Liver (tissue), 9 donors: ENCODE results near the gene IL22RA1. TPM values are rescaled to one million over a fixed set of nuclear protein-coding genes. Genes with fewer than 3 reads are reported as not detected.

Experiments used
- DNase-seq: peaks from one replicate; pipeline ENCODE4 v3.0.0-alpha.2; 2017; ENCODE audit warnings: low spot score
- H3K27ac ChIP-seq, 2 donors: one replicate each; pipeline ENCODE4 v1.7.0; 2013; ENCODE audit warnings: inconsistent platforms in 2 of 2, low read length in 2 of 2, control low read depth in 1 of 2, low read depth in 1 of 2, mild to moderate bottlenecking in 1 of 2
- H3K27me3 ChIP-seq, 4 donors: one replicate each; pipeline versions ENCODE4 v1.6.1 to v1.7.0; 2013; ENCODE audit warnings: low read length in 3 of 4, inconsistent platforms in 1 of 4, mild to moderate bottlenecking in 1 of 4, moderate library complexity in 1 of 4; ENCODE audit not compliant: control insufficient read depth in 4 of 4, insufficient read depth in 4 of 4
- H3K36me3 ChIP-seq, 4 donors: one replicate each; pipeline versions ENCODE4 v1.6.1 to v1.7.0; 2013; ENCODE audit warnings: low read length in 3 of 4, mild to moderate bottlenecking in 3 of 4, low read depth in 1 of 4, moderate library complexity in 1 of 4; ENCODE audit not compliant: control insufficient read depth in 4 of 4, insufficient read depth in 3 of 4
- H3K4me1 ChIP-seq, 4 donors: one replicate each; pipeline versions ENCODE4 v1.6.1 to v1.7.0; 2013; ENCODE audit warnings: low read length in 3 of 4, mild to moderate bottlenecking in 3 of 4, moderate library complexity in 1 of 4; ENCODE audit not compliant: control insufficient read depth in 4 of 4, insufficient read depth in 4 of 4
- H3K4me3 ChIP-seq, 3 donors: one replicate each; pipeline versions ENCODE4 v1.6.1 to v1.7.0; 2013; ENCODE audit warnings: low read length in 3 of 3, control low read depth in 1 of 3, low read depth in 1 of 3, mild to moderate bottlenecking in 1 of 3
- H3K9ac ChIP-seq, 2 donors: one replicate each; pipeline ENCODE4 v1.7.0; 2013; ENCODE audit warnings: low read length in 2 of 2, mild to moderate bottlenecking in 2 of 2, moderate library complexity in 2 of 2, control low read depth in 1 of 2, low read depth in 1 of 2
- H3K9me3 ChIP-seq, 4 donors: one replicate each; pipeline versions ENCODE4 v1.6.1 to v1.7.0; 2013; ENCODE audit warnings: low read length in 3 of 4; ENCODE audit not compliant: control insufficient read depth in 4 of 4
- ATF3 ChIP-seq: IDR thresholded peaks from 2 replicates; pipeline ENCODE4 v1.6.1; 2016; ENCODE audit warnings: antibody characterized with exemption
- CTCF ChIP-seq: fragments of 150-350 bp; IDR thresholded peaks from 2 replicates; pipeline ENCODE4 v1.5.1; 2017; ENCODE audit warnings: improper control_type of control experiment, low read depth, low read length; ENCODE audit not compliant: missing input control
- EGR1 ChIP-seq, 2 donors: IDR thresholded peaks; 2 replicates each; pipeline ENCODE4 v1.6.1; 2016 to 2018; ENCODE audit warnings: antibody characterized with exemption in 2 of 2, low read depth in 2 of 2
- FOXA1 ChIP-seq: IDR thresholded peaks from 2 replicates; pipeline ENCODE4 v1.6.1; 2016; ENCODE audit warnings: antibody characterized with exemption
- FOXA2 ChIP-seq: IDR thresholded peaks from 2 replicates; pipeline ENCODE4 v1.6.1; 2016; ENCODE audit warnings: antibody characterized with exemption
- GABPA ChIP-seq, 2 donors: IDR thresholded peaks in 1 of 2; conservative IDR thresholded peaks in 1 of 2; 2 replicates each; pipeline ENCODE4 v1.6.1; 2016; ENCODE audit warnings: antibody characterized with exemption in 2 of 2, mild to moderate bottlenecking in 1 of 2, moderate library complexity in 1 of 2
- HNF4A ChIP-seq, 2 donors: conservative IDR thresholded peaks; 2 replicates each; pipeline ENCODE4 v1.6.1; 2016; ENCODE audit warnings: antibody characterized with exemption in 2 of 2, mild to moderate bottlenecking in 2 of 2
- HNF4G ChIP-seq: IDR thresholded peaks from 2 replicates; pipeline ENCODE4 v1.6.1; 2016; ENCODE audit warnings: antibody characterized with exemption
- JUND ChIP-seq, 2 donors: IDR thresholded peaks; 2 replicates each; pipeline ENCODE4 v1.6.1; 2016; ENCODE audit warnings: antibody characterized with exemption in 2 of 2
- MAX ChIP-seq: IDR thresholded peaks from 2 replicates; pipeline ENCODE4 v1.6.1; 2016; ENCODE audit warnings: antibody characterized with exemption
- NR2F2 ChIP-seq: IDR thresholded peaks from 2 replicates; pipeline ENCODE4 v1.6.1; 2016; ENCODE audit warnings: antibody characterized with exemption
- RAD21 ChIP-seq, 2 donors: IDR thresholded peaks; 2 replicates each; pipeline ENCODE4 v1.6.1; 2016; ENCODE audit warnings: antibody characterized with exemption in 2 of 2, mild to moderate bottlenecking in 2 of 2
- REST ChIP-seq: IDR thresholded peaks from 2 replicates; pipeline ENCODE4 v1.6.1; 2016; ENCODE audit warnings: antibody characterized with exemption, mild to moderate bottlenecking
- RXRA ChIP-seq, 2 donors: IDR thresholded peaks; 2 replicates each; pipeline ENCODE4 v1.6.1; 2017 to 2018; ENCODE audit warnings: antibody characterized with exemption in 2 of 2, mild to moderate bottlenecking in 1 of 2
- SP1 ChIP-seq: IDR thresholded peaks from 2 replicates; pipeline ENCODE4 v1.6.1; 2018; ENCODE audit warnings: antibody characterized with exemption, mild to moderate bottlenecking
- TAF1 ChIP-seq: conservative IDR thresholded peaks from 2 replicates; pipeline ENCODE4 v1.6.1; 2016; ENCODE audit warnings: antibody characterized with exemption, mild to moderate bottlenecking
- YY1 ChIP-seq: IDR thresholded peaks from 2 replicates; pipeline ENCODE4 v1.6.1; 2016; ENCODE audit warnings: antibody characterized with exemption, mild to moderate bottlenecking
- ZBTB33 ChIP-seq: IDR thresholded peaks from 2 replicates; pipeline ENCODE4 v1.6.1; 2016; ENCODE audit warnings: antibody characterized with exemption
- WGBS: extraction: QIAGEN DNeasy Blood & Tissue Kit; methylation state at CpG from one replicate; pipeline ENCODE4 v1.1.7; 2013; 5-methylcytosine and 5-hydroxymethylcytosine counted together
- polyA plus RNA-seq, 2 donors: library from polyadenylated mRNA; stranded (reverse) in 1 of 2; unstranded in 1 of 2; fragments of 200-250 nt in 1 of 2; fragments of >200 nt in 1 of 2; fragmentation: Nextera tagmentation in 1 of 2; extraction: Ambion mirVana in 1 of 2; gene quantifications; one replicate each; pipeline versions ENCODE4 v1.2.1 to v1.2.3, GENCODE V29; 2013 to 2015
- total RNA-seq, 2 donors: library from RNA; depleted of rRNA; stranded (reverse); fragments of >200 nt; gene quantifications; one replicate each; pipeline ENCODE4 v1.2.3, GENCODE V29; 2014
- donor health status: healthy.
- donor health status: healthy.
- donor health status: healthy.
- donor health status: healthy.
- donor health status: healthy.

IL22RA1 gene
- total and polyA plus RNA-seq, 4 donors = 2.1 to 4.5 (median 3.4) TPM

- TF ChIP-seq MAX = no peak
- TF ChIP-seq GABPA (IDR thresholded peaks at IDR 0.05 in 1 of 2, conservative IDR thresholded peaks at IDR 0.05 in 1 of 2) = no peak
- TF ChIP-seq ATF3 = no peak
- TF ChIP-seq FOXA1 = no peak
- no peak for TF ChIP-seq RXRA (IDR thresholded peaks at IDR 0.05)
- no peak for TF ChIP-seq FOXA2
- no peak for TF ChIP-seq ZBTB33
- TF ChIP-seq HNF4A (conservative IDR thresholded peaks at IDR 0.05) = no peak
- TF ChIP-seq RAD21 (IDR thresholded peaks at IDR 0.05) = no peak
- TF ChIP-seq TAF1 = no peak
- TF ChIP-seq HNF4G = no peak
- no peak for TF ChIP-seq SP1
- TF ChIP-seq JUND (IDR thresholded peaks at IDR 0.05) = no peak
- TF ChIP-seq REST = no peak
- no peak for TF ChIP-seq YY1
- TF ChIP-seq NR2F2 = no peak
- TF ChIP-seq EGR1 (IDR thresholded peaks at IDR 0.05; ENCODE audit: low read depth in 2 of 2) = no peak
- TF ChIP-seq CTCF = no peak
- 84% methylated on average over 7 of the region's 7 CpGs for WGBS
- Histone ChIP-seq H3K36me3 (no peaks in the 10 kb centered on the region), H3K27ac (no peak overlapping the region), H3K27me3 (no peaks in the 10 kb centered on the region), H3K9me3 (no peaks in the 10 kb centered on the region), H3K4me3 (no peak overlapping the region), H3K9ac (no peak overlapping the region), H3K4me1 (peaks cover 0 to 11% (median 7%) of the 10 kb centered on the region in 4 donors)
- DNase-seq = no peak
Measured at GRCh38 chr1:24084050-24084449, 58.9 kb downstream of the IL22RA1 start.

- no peak overlapping the region for H3K9ac ChIP-seq
- H3K9me3 ChIP-seq = no peaks in the 10 kb centered on the region
- DNase-seq = no peak
- H3K27ac ChIP-seq = no peak overlapping the region
- H3K4me1 ChIP-seq = peaks cover 0 to 11% (median 7%) of the 10 kb centered on the region in 4 donors
- no peaks in the 10 kb centered on the region for H3K27me3 ChIP-seq
- H3K4me3 ChIP-seq = no peak overlapping the region
- WGBS = 95% methylated on average over 8 of the region's 8 CpGs
- H3K36me3 ChIP-seq = no peaks in the 10 kb centered on the region
- no peak for TF ChIP-seq CTCF
- no peak for TF ChIP-seq ATF3
- no peak for TF ChIP-seq NR2F2
- no peak for TF ChIP-seq HNF4G
- TF ChIP-seq ZBTB33 = no peak
- no peak for TF ChIP-seq TAF1
- no peak for TF ChIP-seq FOXA1
- TF ChIP-seq FOXA2 = no peak
- no peak for TF ChIP-seq YY1
- no peak for TF ChIP-seq RXRA (IDR thresholded peaks at IDR 0.05)
- no peak for TF ChIP-seq JUND (IDR thresholded peaks at IDR 0.05)
- TF ChIP-seq SP1 = no peak
Measured at GRCh38 chr1:24082372-24082771, 60.6 kb downstream of the IL22RA1 start.
